Endodermal cell (in vitro differentiated cells): ENCODE measurements around the gene ATP2B2. TPM values are rescaled to one million over a fixed set of nuclear protein-coding genes. Genes with fewer than 3 reads are reported as not detected.

ENCODE experiments used
- DNase-seq: peaks from one replicate; pipeline ENCODE4 v3.0.0-alpha.2; 2017
- H3K27ac ChIP-seq: 2 replicates; pipeline ENCODE4 v1.5.1; 2013; ENCODE audit warnings: mild to moderate bottlenecking, low read depth, low read length, moderate library complexity
- H3K27me3 ChIP-seq: 2 replicates; pipeline ENCODE4 v1.6.1; 2013; ENCODE audit warnings: mild to moderate bottlenecking, low read length, moderate library complexity; ENCODE audit not compliant: insufficient read depth, control insufficient read depth, poor library complexity, severe bottlenecking
- H3K36me3 ChIP-seq: 2 replicates; pipeline ENCODE4 v1.7.0; 2013; ENCODE audit warnings: mild to moderate bottlenecking, low read length, moderate library complexity; ENCODE audit not compliant: control insufficient read depth, insufficient read depth
- H3K4me1 ChIP-seq: one replicate; pipeline ENCODE4 v1.7.0; 2013; ENCODE audit warnings: low read length; ENCODE audit not compliant: control insufficient read depth, insufficient read depth
- H3K4me3 ChIP-seq: 2 replicates; pipeline ENCODE4 v1.5.1; 2013; ENCODE audit warnings: mild to moderate bottlenecking, low read length, moderate library complexity
- H3K9ac ChIP-seq: 2 replicates; pipeline ENCODE4 v1.6.1; 2013; ENCODE audit warnings: mild to moderate bottlenecking, low read length, moderate library complexity; ENCODE audit not compliant: poor library complexity, severe bottlenecking; ENCODE audit errors: extremely low read depth
- H3K9me3 ChIP-seq: 2 replicates; pipeline ENCODE4 v1.6.1; 2013; ENCODE audit warnings: mild to moderate bottlenecking, low read length, moderate library complexity; ENCODE audit not compliant: control insufficient read depth
- H3K27ac Mint-ChIP-seq: 2 replicates; pipeline ENCODE4 v1.8.0; 2020; ENCODE audit warnings: mixed read lengths
- H3K27me3 Mint-ChIP-seq: 2 replicates; pipeline ENCODE4 v1.8.0; 2021; ENCODE audit warnings: mild to moderate bottlenecking, mixed read lengths; ENCODE audit not compliant: insufficient read depth
- H3K36me3 Mint-ChIP-seq: 2 replicates; pipeline ENCODE4 v1.8.0; 2020; ENCODE audit warnings: low read depth, mixed read lengths
- H3K4me1 Mint-ChIP-seq: 2 replicates; pipeline ENCODE4 v1.8.0; 2020; ENCODE audit warnings: mixed read lengths
- H3K4me3 Mint-ChIP-seq: 2 replicates; pipeline ENCODE4 v1.8.0; 2020; ENCODE audit warnings: mild to moderate bottlenecking, moderate library complexity, mixed read lengths
- H3K9me3 Mint-ChIP-seq: 2 replicates; pipeline ENCODE4 v1.8.0; 2020; ENCODE audit warnings: mild to moderate bottlenecking, mixed read lengths
- CTCF ChIP-seq: fragments of 200-600 bp; sonication (generic); conservative IDR thresholded peaks from 2 replicates; pipeline ENCODE4 v1.5.0; 2021; ENCODE audit warnings: antibody characterized with exemption, mild to moderate bottlenecking
- WGBS, 2 experiments: methylation state at CpG; one replicate each; pipeline versions ENCODE4 v1.1.5 to v1.1.7; 2013; ENCODE audit warnings: missing lambda C conversion rate in 2 of 2, mixed read lengths in 1 of 2; ENCODE audit not compliant: insufficient coverage in 1 of 2, insufficient read length in 1 of 2; 5-methylcytosine and 5-hydroxymethylcytosine counted together
- total RNA-seq, 2 donors: library from RNA; stranded (reverse); fragmentation: NEBNext Ultra II Directional in 1 of 2; extraction: Animal tissue kit (Norgen Biotek cat#: 25700) in 1 of 2; gene quantifications; 2 replicates in 1 of 2; 3 replicates in 1 of 2; pipeline ENCODE4 v1.2.1, GENCODE V29; 2021

The ATP2B2 gene
- total RNA-seq, 2 donors from 2014 or later: 0.09 TPM; not detected in 1

DNA sequence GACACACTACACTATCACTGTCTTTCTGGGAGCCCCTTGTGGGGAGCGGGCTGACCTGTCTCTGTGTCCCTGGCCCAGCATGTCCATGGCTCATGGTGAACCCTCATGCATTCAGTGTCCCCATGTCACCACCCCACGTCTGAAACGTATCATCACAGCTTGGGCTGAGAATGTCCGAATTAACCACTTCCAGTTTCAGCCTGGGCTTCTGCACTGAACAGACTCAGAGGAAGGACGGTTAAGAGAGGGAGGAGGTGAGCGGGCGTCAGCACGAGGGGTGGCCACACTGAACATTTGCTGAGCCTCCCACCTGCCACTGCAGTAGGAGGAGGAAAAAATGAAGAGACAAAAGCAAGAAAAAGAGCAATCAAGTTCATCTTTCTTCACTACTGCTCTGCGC lies 30.5 kb downstream of the ATP2B2 start:
- no peaks in the 10 kb centered on the region for H3K4me1 Mint-ChIP-seq
- H3K4me3 Mint-ChIP-seq: no peak overlapping the region
- H3K27ac Mint-ChIP-seq: no peak overlapping the region
- H3K27me3 ChIP-seq: no peaks in the 10 kb centered on the region
- no peaks in the 10 kb centered on the region for H3K36me3 ChIP-seq
- H3K4me1 ChIP-seq: peaks cover 5% of the 10 kb centered on the region
- H3K9me3 Mint-ChIP-seq: peaks cover 18% of the 10 kb centered on the region
- WGBS, 2 experiments: 79 to 83% methylated on average over 7 to 9 of the region's 9 CpGs
- peaks cover 13% of the 10 kb centered on the region for H3K9me3 ChIP-seq
- peaks cover 2% of the 10 kb centered on the region for H3K27me3 Mint-ChIP-seq
- no peak overlapping the region for H3K27ac ChIP-seq
- TF ChIP-seq CTCF: no peak
- H3K9ac ChIP-seq: no peak overlapping the region
- DNase-seq: no peak
- H3K4me3 ChIP-seq: no peak overlapping the region
- H3K36me3 Mint-ChIP-seq: no peaks in the 10 kb centered on the region

DNA sequence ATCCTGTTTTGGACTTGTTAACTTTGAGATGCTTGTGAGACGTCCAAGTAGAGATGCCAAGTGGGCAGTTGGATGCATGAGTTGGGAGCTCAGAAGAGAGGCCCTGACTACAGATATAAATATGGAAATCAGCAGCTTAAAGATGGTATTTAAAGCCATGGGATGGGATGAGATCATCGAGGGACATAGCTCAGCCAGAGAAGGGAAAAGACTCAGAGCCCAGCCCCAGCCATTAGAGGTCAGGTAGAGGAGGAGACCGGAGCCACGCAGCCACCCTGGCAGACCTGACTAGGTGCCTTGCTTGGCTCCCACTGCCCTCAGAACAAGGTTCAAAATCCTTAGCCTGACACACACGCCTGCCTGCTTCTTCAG lies 31.1 kb downstream of the ATP2B2 start:
- H3K36me3 ChIP-seq: no peaks in the 10 kb centered on the region
- no peaks in the 10 kb centered on the region for H3K36me3 Mint-ChIP-seq
- no peak overlapping the region for H3K4me3 Mint-ChIP-seq
- H3K4me1 ChIP-seq: peaks cover 5% of the 10 kb centered on the region
- no peaks in the 10 kb centered on the region for H3K27me3 ChIP-seq
- no peak overlapping the region for H3K27ac ChIP-seq
- no peak overlapping the region for H3K4me3 ChIP-seq
- H3K4me1 Mint-ChIP-seq: no peaks in the 10 kb centered on the region
- TF ChIP-seq CTCF: no peak
- H3K9me3 ChIP-seq: peaks cover 13% of the 10 kb centered on the region
- no peak for DNase-seq
- H3K27me3 Mint-ChIP-seq: peaks cover 2% of the 10 kb centered on the region
- no peak overlapping the region for H3K9ac ChIP-seq
- H3K27ac Mint-ChIP-seq: no peak overlapping the region
- H3K9me3 Mint-ChIP-seq: peaks cover 16% of the 10 kb centered on the region
- WGBS, 2 experiments: 84 to 97% methylated on average over 5 of the region's 5 CpGs

GRCh38 chr3:10473581-10474274 lies 31.7 kb downstream of the ATP2B2 start:
- Histone ChIP-seq H3K4me1 (peaks cover 5% of the 10 kb centered on the region), H3K27me3 (no peaks in the 10 kb centered on the region), H3K9me3 (peaks cover 9% of the 10 kb centered on the region), H3K36me3 (no peaks in the 10 kb centered on the region), H3K27ac (no peak overlapping the region), H3K9ac (no peak overlapping the region), H3K4me3 (no peak overlapping the region)
- Mint-ChIP-seq H3K4me3 (no peak overlapping the region), H3K36me3 (no peaks in the 10 kb centered on the region), H3K4me1 (no peaks in the 10 kb centered on the region), H3K27ac (no peak overlapping the region), H3K9me3 (peaks cover 11% of the 10 kb centered on the region), H3K27me3 (peaks cover 2% of the 10 kb centered on the region)
- peak; percentile 64 for DNase-seq
- WGBS, 2 experiments: 83 to 88% methylated on average over 6 to 7 of the region's 7 CpGs
- peak; percentile 49 for TF ChIP-seq CTCF
